Neutrophil (primary cell): ENCODE measurements around the gene CCDC57.

Experiments
- H3K27ac ChIP-seq: fragments of 200-600 bp; sonication (generic); 2 replicates; pipeline ENCODE4 v1.5.1; 2016; ENCODE audit warnings: mild to moderate bottlenecking, moderate library complexity
- H3K27me3 ChIP-seq: fragments of 200-600 bp; sonication (generic); 2 replicates; pipeline ENCODE4 v1.6.0; 2016; ENCODE audit warnings: mild to moderate bottlenecking
- H3K36me3 ChIP-seq: fragments of 200-600 bp; sonication (generic); 2 replicates; pipeline ENCODE4 v1.5.1; 2017
- H3K4me1 ChIP-seq, 2 experiments: fragments of 200-600 bp in 1 of 2; sonication (generic) in 1 of 2; 1 replicate in 1 of 2; 2 replicates in 1 of 2; pipeline versions ENCODE4 v1.5.1 to v1.6.1; 2013 to 2016; ENCODE audit warnings: low read depth in 1 of 2, low read length in 1 of 2, mild to moderate bottlenecking in 1 of 2, moderate library complexity in 1 of 2; ENCODE audit not compliant: control insufficient read depth in 1 of 2, insufficient read depth in 1 of 2
- H3K4me3 ChIP-seq, 2 experiments: fragments of 200-600 bp in 1 of 2; sonication (generic) in 1 of 2; 1 replicate in 1 of 2; 2 replicates in 1 of 2; pipeline ENCODE4 v1.5.1; 2013 to 2016; ENCODE audit warnings: low read depth in 1 of 2, low read length in 1 of 2, mild to moderate bottlenecking in 1 of 2, moderate library complexity in 1 of 2
- H3K9me3 ChIP-seq: fragments of 200-600 bp; sonication (generic); 2 replicates; pipeline ENCODE4 v1.5.1; 2016
- TF ChIP-seq, protein P1 (sequence below): fragments of 200-600 bp; sonication (generic); IDR thresholded peaks from 2 replicates; pipeline ENCODE4 v1.5.1; 2016; ENCODE audit warnings: antibody characterized with exemption

CCDC57 gene

GRCh38 chr17:82217530-82218204 lies 5.0 kb upstream of the CCDC57 start:
- no peaks in the 10 kb centered on the region for H3K27me3 ChIP-seq
- TF ChIP-seq, protein P1, sequence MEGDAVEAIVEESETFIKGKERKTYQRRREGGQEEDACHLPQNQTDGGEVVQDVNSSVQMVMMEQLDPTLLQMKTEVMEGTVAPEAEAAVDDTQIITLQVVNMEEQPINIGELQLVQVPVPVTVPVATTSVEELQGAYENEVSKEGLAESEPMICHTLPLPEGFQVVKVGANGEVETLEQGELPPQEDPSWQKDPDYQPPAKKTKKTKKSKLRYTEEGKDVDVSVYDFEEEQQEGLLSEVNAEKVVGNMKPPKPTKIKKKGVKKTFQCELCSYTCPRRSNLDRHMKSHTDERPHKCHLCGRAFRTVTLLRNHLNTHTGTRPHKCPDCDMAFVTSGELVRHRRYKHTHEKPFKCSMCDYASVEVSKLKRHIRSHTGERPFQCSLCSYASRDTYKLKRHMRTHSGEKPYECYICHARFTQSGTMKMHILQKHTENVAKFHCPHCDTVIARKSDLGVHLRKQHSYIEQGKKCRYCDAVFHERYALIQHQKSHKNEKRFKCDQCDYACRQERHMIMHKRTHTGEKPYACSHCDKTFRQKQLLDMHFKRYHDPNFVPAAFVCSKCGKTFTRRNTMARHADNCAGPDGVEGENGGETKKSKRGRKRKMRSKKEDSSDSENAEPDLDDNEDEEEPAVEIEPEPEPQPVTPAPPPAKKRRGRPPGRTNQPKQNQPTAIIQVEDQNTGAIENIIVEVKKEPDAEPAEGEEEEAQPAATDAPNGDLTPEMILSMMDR = peak; percentile 42
- H3K9me3 ChIP-seq = no peaks in the 10 kb centered on the region
- peak overlapping the region; percentile 66 to 84 for H3K4me3 ChIP-seq
- H3K4me1 ChIP-seq = peaks cover 93 to 98% of the 10 kb centered on the region in 2 experiments
- H3K27ac ChIP-seq = peak overlapping the region; percentile 100
- no peaks in the 10 kb centered on the region for H3K36me3 ChIP-seq

GRCh38 chr17:82217120-82217529 lies 4.5 kb upstream of the CCDC57 start:
- TF ChIP-seq, protein P1 = no peak
- no peaks in the 10 kb centered on the region for H3K27me3 ChIP-seq
- no peaks in the 10 kb centered on the region for H3K36me3 ChIP-seq
- peak overlapping the region; percentile 66 to 84 for H3K4me3 ChIP-seq
- peak overlapping the region; percentile 100 for H3K27ac ChIP-seq
- H3K4me1 ChIP-seq = peaks cover 88 to 96% of the 10 kb centered on the region in 2 experiments
- H3K9me3 ChIP-seq = no peaks in the 10 kb centered on the region

GRCh38 chr17:82216301-82217119 lies 3.9 kb upstream of the CCDC57 start:
- TF ChIP-seq, protein P1 = peak; percentile 58
- no peaks in the 10 kb centered on the region for H3K27me3 ChIP-seq
- peaks cover 88 to 96% of the 10 kb centered on the region in 2 experiments for H3K4me1 ChIP-seq
- no peaks in the 10 kb centered on the region for H3K36me3 ChIP-seq
- H3K27ac ChIP-seq = peak overlapping the region; percentile 100
- H3K4me3 ChIP-seq = peak overlapping the region; percentile 66 to 84
- H3K9me3 ChIP-seq = no peaks in the 10 kb centered on the region

- peaks cover 88 to 96% of the 10 kb centered on the region in 2 experiments for H3K4me1 ChIP-seq
- peak overlapping the region; percentile 66 to 84 for H3K4me3 ChIP-seq
- H3K27me3 ChIP-seq = no peaks in the 10 kb centered on the region
- TF ChIP-seq, protein P1 = no peak
- H3K36me3 ChIP-seq = no peaks in the 10 kb centered on the region
- no peaks in the 10 kb centered on the region for H3K9me3 ChIP-seq
- peak overlapping the region; percentile 100 for H3K27ac ChIP-seq
Observed at GRCh38 chr17:82215972-82216300, 3.3 kb upstream of the CCDC57 start.

GRCh38 chr17:82215095-82215971 lies 2.7 kb upstream of the CCDC57 start:
- H3K4me3 ChIP-seq = peak overlapping the region; percentile 66 to 84
- peak overlapping the region; percentile 100 for H3K27ac ChIP-seq
- no peaks in the 10 kb centered on the region for H3K9me3 ChIP-seq
- H3K27me3 ChIP-seq = no peaks in the 10 kb centered on the region
- H3K4me1 ChIP-seq = peaks cover 83 to 90% of the 10 kb centered on the region in 2 experiments
- no peaks in the 10 kb centered on the region for H3K36me3 ChIP-seq
- TF ChIP-seq, protein P1 = no peak
